ENCODE results near the gene ZNF573.
A peak's percentile ranks its signal among the peaks of the same experiment; 100 is the strongest.

ZNF573 gene

GRCh38 chr19:37698216-37698615, 81.2 kb downstream of the ZNF573 start:
- Histone ChIP-seq H3K27me3 (no peaks in the 10 kb centered on the region), H3K4me2 (no peak overlapping the region), H3K9me3 (peaks cover 53% of the 10 kb centered on the region), H3K36me3 (peaks cover 60% of the 10 kb centered on the region), H3K9ac (no peak overlapping the region), H4K20me1 (no peaks in the 10 kb centered on the region), H3K4me3 (no peak overlapping the region), H3K27ac (no peak overlapping the region), H3K4me1 (no peaks in the 10 kb centered on the region)
- TF ChIP-seq Cebpa-rat (IDR thresholded peaks at IDR 0.05), result no peak

GRCh38 chr19:37695144-37695899, 84.1 kb downstream of the ZNF573 start:
- no peak overlapping the region for H3K4me2 ChIP-seq
- peaks cover 41% of the 10 kb centered on the region for H3K36me3 ChIP-seq
- peaks cover 16% of the 10 kb centered on the region for H3K4me1 ChIP-seq
- H3K27ac ChIP-seq, result no peak overlapping the region
- no peaks in the 10 kb centered on the region for H4K20me1 ChIP-seq
- TF ChIP-seq Cebpa-rat (IDR thresholded peaks at IDR 0.05), result no peak
- H3K9ac ChIP-seq, result no peak overlapping the region
- no peak overlapping the region for H3K4me3 ChIP-seq
- no peaks in the 10 kb centered on the region for H3K27me3 ChIP-seq
- peaks cover 35% of the 10 kb centered on the region for H3K9me3 ChIP-seq

- Histone ChIP-seq H3K4me2 (peak overlapping the region; percentile 80), H3K27me3 (no peaks in the 10 kb centered on the region), H4K20me1 (no peaks in the 10 kb centered on the region), H3K9ac (no peak overlapping the region; the same call in 1 of the 2 replicates), H3K27ac (no peak overlapping the region), H3K4me1 (peaks cover 16% of the 10 kb centered on the region), H3K4me3 (0 out of 2 replicates have a peak overlapping the region, but pooled peaks have one; percentile 76), H3K9me3 (peaks cover 27% of the 10 kb centered on the region), H3K36me3 (peaks cover 24% of the 10 kb centered on the region)
- no peak for TF ChIP-seq Cebpa-rat (IDR thresholded peaks at IDR 0.05)
Measured at GRCh38 chr19:37692956-37693620, 86.3 kb downstream of the ZNF573 start.

- Histone ChIP-seq H3K9ac (peak overlapping the region; percentile 88), H3K27me3 (no peaks in the 10 kb centered on the region), H3K4me2 (peak overlapping the region; percentile 80), H3K27ac (peak overlapping the region; percentile 84), H3K36me3 (peaks cover 13% of the 10 kb centered on the region), H3K4me1 (peaks cover 16% of the 10 kb centered on the region), H4K20me1 (no peaks in the 10 kb centered on the region), H3K4me3 (peak overlapping the region; percentile 76), H3K9me3 (peaks cover 33% of the 10 kb centered on the region)
- no peak for TF ChIP-seq Cebpa-rat (IDR thresholded peaks at IDR 0.05)
Measured at GRCh38 chr19:37691881-37692504, 87.4 kb downstream of the ZNF573 start.

All from BLaER1 (cell line).